ENCODE data around the gene DMD.

Gene DMD

DNA sequence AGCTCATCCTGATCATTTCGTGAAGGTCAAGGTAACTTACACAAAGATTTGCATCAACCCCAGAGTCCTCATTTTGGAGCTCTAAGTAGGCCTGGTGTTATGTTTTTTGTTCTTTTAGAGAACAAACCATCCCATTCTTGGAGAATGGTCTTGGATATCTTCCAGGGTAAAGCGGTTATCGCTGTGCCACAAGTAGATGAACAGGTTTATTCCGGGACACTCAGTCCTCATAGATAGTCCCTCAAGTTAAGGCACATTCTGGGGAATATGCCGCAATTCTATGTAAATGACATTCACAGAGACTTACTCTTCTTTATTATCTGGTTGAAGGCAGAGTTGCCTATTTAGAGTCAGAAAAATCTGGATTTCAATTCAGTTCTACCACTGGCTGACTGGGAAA is 2044.5 kb downstream of the DMD start:
- Histone ChIP-seq H3K4me3 (ENCODE audit: low read length, poor library complexity, severe bottlenecking) (no peak overlapping the region), H3K27me3 (ENCODE audit: insufficient read depth, low read length, poor library complexity, severe bottlenecking) (no peaks in the 10 kb centered on the region), H3K9ac (ENCODE audit: low read depth, low read length, poor library complexity, severe bottlenecking) (no peak overlapping the region), H3K79me2 (ENCODE audit: insufficient read depth, low read length) (no peaks in the 10 kb centered on the region), H4K20me1 (ENCODE audit: insufficient read depth, low read length, poor library complexity, severe bottlenecking) (no peaks in the 10 kb centered on the region), H3K36me3 (ENCODE audit: insufficient read depth, low read length) (peaks cover 13% of the 10 kb centered on the region; the same call in 1 of the 2 replicates), H3K4me1 (ENCODE audit: insufficient read depth, low read length, poor library complexity, severe bottlenecking) (no peaks in the 10 kb centered on the region), H2AFZ (ENCODE audit: low read length) (no peak overlapping the region), H3K9me3 (ENCODE audit: insufficient read depth, low read depth, low read length) (no peaks in the 10 kb centered on the region), H3K9me2 (replicated peaks; ENCODE audit: low read depth, low read length) (no peaks in the 10 kb centered on the region), H3K4me2 (ENCODE audit: low read depth, low read length, poor library complexity, severe bottlenecking) (no peak overlapping the region), H3F3A (ENCODE audit: low read depth) (no peaks in the 10 kb centered on the region)
- no peak for TF ChIP-seq EZH2phosphoT487 (IDR thresholded peaks at IDR 0.05; ENCODE audit: borderline replicate concordance)
- TF ChIP-seq, protein P1, sequence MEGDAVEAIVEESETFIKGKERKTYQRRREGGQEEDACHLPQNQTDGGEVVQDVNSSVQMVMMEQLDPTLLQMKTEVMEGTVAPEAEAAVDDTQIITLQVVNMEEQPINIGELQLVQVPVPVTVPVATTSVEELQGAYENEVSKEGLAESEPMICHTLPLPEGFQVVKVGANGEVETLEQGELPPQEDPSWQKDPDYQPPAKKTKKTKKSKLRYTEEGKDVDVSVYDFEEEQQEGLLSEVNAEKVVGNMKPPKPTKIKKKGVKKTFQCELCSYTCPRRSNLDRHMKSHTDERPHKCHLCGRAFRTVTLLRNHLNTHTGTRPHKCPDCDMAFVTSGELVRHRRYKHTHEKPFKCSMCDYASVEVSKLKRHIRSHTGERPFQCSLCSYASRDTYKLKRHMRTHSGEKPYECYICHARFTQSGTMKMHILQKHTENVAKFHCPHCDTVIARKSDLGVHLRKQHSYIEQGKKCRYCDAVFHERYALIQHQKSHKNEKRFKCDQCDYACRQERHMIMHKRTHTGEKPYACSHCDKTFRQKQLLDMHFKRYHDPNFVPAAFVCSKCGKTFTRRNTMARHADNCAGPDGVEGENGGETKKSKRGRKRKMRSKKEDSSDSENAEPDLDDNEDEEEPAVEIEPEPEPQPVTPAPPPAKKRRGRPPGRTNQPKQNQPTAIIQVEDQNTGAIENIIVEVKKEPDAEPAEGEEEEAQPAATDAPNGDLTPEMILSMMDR (conservative IDR thresholded peaks at IDR 0.05; ENCODE audit: low read length), result no peak

DNA sequence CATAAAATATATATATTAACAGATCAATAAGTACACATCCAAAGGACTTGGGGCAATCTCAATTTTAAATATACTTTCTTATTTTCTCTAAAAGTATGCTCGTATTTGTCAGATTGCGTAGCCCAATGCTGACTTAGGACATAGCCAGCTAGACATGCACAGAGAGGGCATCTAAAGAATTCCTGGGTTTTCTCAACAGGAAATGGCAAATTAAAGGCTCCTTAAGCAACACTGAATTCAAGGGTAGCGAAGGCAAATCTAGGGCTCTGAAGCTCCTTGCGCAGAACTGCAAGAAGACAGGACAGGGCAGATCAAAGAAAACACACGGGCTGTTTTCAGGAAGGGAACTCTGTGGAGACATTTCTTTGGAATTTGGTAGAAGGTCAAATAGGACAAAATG is 2044.9 kb downstream of the DMD start:
- no peaks in the 10 kb centered on the region for H3K9me2 ChIP-seq (replicated peaks; ENCODE audit: low read depth, low read length)
- H3K79me2 ChIP-seq (ENCODE audit: insufficient read depth, low read length), result no peaks in the 10 kb centered on the region
- no peak overlapping the region for H2AFZ ChIP-seq (ENCODE audit: low read length)
- no peaks in the 10 kb centered on the region for H3K9me3 ChIP-seq (ENCODE audit: insufficient read depth, low read depth, low read length)
- H3K27me3 ChIP-seq (ENCODE audit: insufficient read depth, low read length, poor library complexity, severe bottlenecking), result no peaks in the 10 kb centered on the region
- peaks cover 13% of the 10 kb centered on the region; the same call in 1 of the 2 replicates for H3K36me3 ChIP-seq (ENCODE audit: insufficient read depth, low read length)
- no peak overlapping the region for H3K9ac ChIP-seq (ENCODE audit: low read depth, low read length, poor library complexity, severe bottlenecking)
- H4K20me1 ChIP-seq (ENCODE audit: insufficient read depth, low read length, poor library complexity, severe bottlenecking), result no peaks in the 10 kb centered on the region
- H3K4me1 ChIP-seq (ENCODE audit: insufficient read depth, low read length, poor library complexity, severe bottlenecking), result no peaks in the 10 kb centered on the region
- no peak overlapping the region for H3K4me2 ChIP-seq (ENCODE audit: low read depth, low read length, poor library complexity, severe bottlenecking)
- H3K4me3 ChIP-seq (ENCODE audit: low read length, poor library complexity, severe bottlenecking), result no peak overlapping the region
- TF ChIP-seq EZH2phosphoT487 (IDR thresholded peaks at IDR 0.05; ENCODE audit: borderline replicate concordance), result no peak
- TF ChIP-seq, protein P1 (conservative IDR thresholded peaks at IDR 0.05; ENCODE audit: low read length), result no peak
- H3F3A ChIP-seq (ENCODE audit: low read depth), result no peaks in the 10 kb centered on the region

DNA sequence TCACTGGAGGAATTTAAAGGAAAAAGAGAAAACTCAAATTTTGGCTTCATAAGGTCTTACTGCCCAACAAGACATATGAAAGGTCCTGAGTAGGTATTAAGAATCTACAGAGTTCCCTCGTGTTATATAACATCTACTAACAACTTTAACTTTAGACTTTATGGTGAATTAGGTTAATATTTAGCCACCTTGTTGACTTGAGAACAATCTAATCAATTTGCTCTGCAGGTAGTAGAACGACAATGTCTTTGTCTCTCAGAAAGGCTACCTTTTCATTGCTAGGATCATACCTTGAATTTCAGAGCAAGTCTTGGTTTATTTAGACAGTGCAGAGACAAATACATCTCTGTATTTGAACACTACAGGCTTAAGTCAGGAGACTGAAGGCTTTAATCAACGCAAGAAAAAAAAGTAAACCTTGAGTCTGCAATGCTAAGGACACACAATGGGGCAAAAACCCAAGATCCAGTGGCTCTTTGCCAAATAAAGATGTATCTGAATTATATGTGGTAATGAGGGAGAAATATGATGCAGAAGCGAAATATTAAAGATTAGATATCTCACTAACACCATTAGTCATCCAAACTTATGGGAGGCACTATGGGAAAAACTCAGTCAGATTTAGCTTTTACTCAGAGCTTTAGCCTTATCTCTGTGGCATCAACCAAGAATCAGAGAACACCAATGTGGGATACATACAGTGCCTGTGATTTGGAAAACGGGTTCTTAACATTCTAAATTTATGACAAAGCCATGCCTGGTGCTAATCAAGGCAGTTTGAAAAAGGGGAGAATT is 2045.9 kb downstream of the DMD start:
- H3K79me2 ChIP-seq (ENCODE audit: insufficient read depth, low read length), result no peaks in the 10 kb centered on the region
- H3K4me3 ChIP-seq (ENCODE audit: low read length, poor library complexity, severe bottlenecking), result no peak overlapping the region
- no peaks in the 10 kb centered on the region for H3F3A ChIP-seq (ENCODE audit: low read depth)
- TF ChIP-seq, protein P1 (conservative IDR thresholded peaks at IDR 0.05; ENCODE audit: low read length), result no peak
- no peak for TF ChIP-seq EZH2phosphoT487 (IDR thresholded peaks at IDR 0.05; ENCODE audit: borderline replicate concordance)
- no peak overlapping the region for H3K9ac ChIP-seq (ENCODE audit: low read depth, low read length, poor library complexity, severe bottlenecking)
- H3K4me1 ChIP-seq (ENCODE audit: insufficient read depth, low read length, poor library complexity, severe bottlenecking), result no peaks in the 10 kb centered on the region
- no peak overlapping the region for H3K4me2 ChIP-seq (ENCODE audit: low read depth, low read length, poor library complexity, severe bottlenecking)
- H3K36me3 ChIP-seq (ENCODE audit: insufficient read depth, low read length), result peaks cover 13% of the 10 kb centered on the region; the same call in 1 of the 2 replicates
- no peaks in the 10 kb centered on the region for H4K20me1 ChIP-seq (ENCODE audit: insufficient read depth, low read length, poor library complexity, severe bottlenecking)
- H3K9me2 ChIP-seq (replicated peaks; ENCODE audit: low read depth, low read length), result no peaks in the 10 kb centered on the region
- no peaks in the 10 kb centered on the region for H3K9me3 ChIP-seq (ENCODE audit: insufficient read depth, low read depth, low read length)
- no peak overlapping the region for H2AFZ ChIP-seq (ENCODE audit: low read length)
- no peaks in the 10 kb centered on the region for H3K27me3 ChIP-seq (ENCODE audit: insufficient read depth, low read length, poor library complexity, severe bottlenecking)
